Erythroblast (primary cell): ENCODE results near the gene ATP2B3.

Experiments
- GATA1 ChIP-seq: IDR thresholded peaks from 2 replicates; pipeline ENCODE4 v1.6.1; 2011; ENCODE audit warnings: low read depth, mild to moderate bottlenecking, control low read depth, low read length, moderate library complexity
- POLR2A ChIP-seq: IDR thresholded peaks from 2 replicates; pipeline ENCODE4 v1.6.1; 2011; ENCODE audit warnings: mild to moderate bottlenecking, low read length

GRCh38 chrX:153495903-153496589 is 21.4 kb upstream of the ATP2B3 start:
- TF ChIP-seq POLR2A (no peak), GATA1 (no peak)
